HCT116 (cell line): ENCODE results near the gene AHCTF1. TPM values are rescaled to one million over a fixed set of nuclear protein-coding genes. Genes with fewer than 3 reads are reported as not detected.

Source experiments
- ATAC-seq: fragments of 200-7000 bp; cut with Tn5 transposase; 2 replicates; pipeline ENCODE4 v1.9.1; 2020; ENCODE audit warnings: mild to moderate bottlenecking, moderate library complexity
- BruUV-seq: library from RNA; stranded (reverse); fragments of 400-500 nt; replicated peaks from 2 replicates; lab custom pipeline; 2021; lab: Mats Ljungman, UMichigan
- CTCF ChIA-PET: fragments of 300-600 bp; sonication (Branson Sonifier 250); formaldehyde crosslinking; loops from one replicate; lab custom pipeline; 2021; ENCODE audit warnings: antibody characterized with exemption; lab: Charles Lee
- POLR2A ChIA-PET: fragments of 300-600, 350-600 bp; sonication (Branson Sonifier 250); formaldehyde crosslinking; loops from one replicate; lab custom pipeline; 2021; ENCODE audit warnings: antibody characterized with exemption; lab: Charles Lee
- RAD21 ChIA-PET, 2 experiments: fragments of 300-600 bp; sonication (Branson Sonifier 250); formaldehyde crosslinking; loops; one replicate each; lab custom pipeline; 2023; ENCODE audit warnings: low total read pairs in 2 of 2; ENCODE audit not compliant: uncharacterized antibody in 2 of 2, unreplicated experiment in 2 of 2, low non-redundant PET in 1 of 2; lab: Charles Lee
- DNase-seq: peaks from one replicate; pipeline ENCODE4 v3.0.0-alpha.2; 2010; ENCODE audit warnings: low read depth, low spot score
- H2AFZ ChIP-seq: fragments of 200-600 bp; shearing (Covaris generic), sonication (generic); 2 replicates; pipeline ENCODE4 v1.6.1; 2017; ENCODE audit warnings: low read depth, mixed run types, mixed read lengths, antibody characterized with exemption, low read length; ENCODE audit not compliant: poor library complexity, severe bottlenecking
- H3K27ac ChIP-seq: 2 replicates; pipeline ENCODE4 v1.5.1; 2012; ENCODE audit warnings: low read depth, low read length
- H3K27me3 ChIP-seq: fragments of 200-600 bp; sonication (generic); 2 replicates; pipeline ENCODE4 v1.6.1; 2016; ENCODE audit warnings: mixed run types, low read length, mixed read lengths; ENCODE audit not compliant: insufficient read depth
- H3K36me3 ChIP-seq, 2 experiments: fragments of 200-500 bp in 1 of 2; fragments of 200-600 bp in 1 of 2; sonication (Bioruptor generic) in 1 of 2; sonication (generic) in 1 of 2; 2 replicates each; pipeline versions ENCODE4 v1.5.1 to v1.6.1; 2014 to 2016; ENCODE audit warnings: low read length in 2 of 2, inconsistent platforms in 1 of 2, mixed read lengths in 1 of 2, mixed run types in 1 of 2; ENCODE audit not compliant: insufficient read depth in 2 of 2, control insufficient read depth in 1 of 2
- H3K4me1 ChIP-seq, 2 experiments: fragments of 200-600 bp in 1 of 2; sonication (generic) in 1 of 2; 2 replicates each; pipeline versions ENCODE4 v1.5.1 to v1.6.1; 2012 to 2017; ENCODE audit warnings: low read length in 2 of 2, inconsistent platforms in 1 of 2, mild to moderate bottlenecking in 1 of 2, mixed read lengths in 1 of 2, mixed run types in 1 of 2, moderate library complexity in 1 of 2; ENCODE audit not compliant: insufficient read depth in 2 of 2, control insufficient read depth in 1 of 2
- H3K4me2 ChIP-seq: fragments of 200-600 bp; sonication (generic); 2 replicates; pipeline ENCODE4 v1.6.1; 2017; ENCODE audit warnings: mixed run types, low read length, mixed read lengths
- H3K4me3 ChIP-seq, 2 experiments: fragments of 200-600 bp in 1 of 2; sonication (generic) in 1 of 2; replicated peaks in 1 of 2; 2 replicates each; pipeline ENCODE4 v1.5.1; 2011 to 2016; ENCODE audit warnings: low read length in 2 of 2, control low read depth in 1 of 2, low read depth in 1 of 2, mild to moderate bottlenecking in 1 of 2, mixed read lengths in 1 of 2, mixed run types in 1 of 2
- H3K79me2 ChIP-seq: fragments of 200-600 bp; sonication (generic); 2 replicates; pipeline ENCODE4 v1.6.1; 2017; ENCODE audit warnings: mild to moderate bottlenecking, mixed run types, low read length, moderate library complexity, mixed read lengths; ENCODE audit not compliant: insufficient read depth
- H3K9ac ChIP-seq: fragments of 200-600 bp; sonication (generic); 2 replicates; pipeline ENCODE4 v1.6.1; 2016; ENCODE audit warnings: low read length, mixed read lengths
- H3K9me2 ChIP-seq: fragments of 200-600 bp; sonication (generic), shearing (Covaris generic); 2 replicates; pipeline ENCODE4 v1.6.1; 2017; ENCODE audit warnings: mixed run types, mild to moderate bottlenecking, moderate library complexity; ENCODE audit not compliant: insufficient read depth
- H3K9me3 ChIP-seq, 2 experiments: fragments of 200-500 bp in 1 of 2; fragments of 200-600 bp in 1 of 2; sonication (Bioruptor generic) in 1 of 2; sonication (generic) in 1 of 2; 2 replicates each; pipeline ENCODE4 v1.6.1; 2014 to 2017; ENCODE audit warnings: low read length in 2 of 2, mixed read lengths in 2 of 2, inconsistent platforms in 1 of 2, low read depth in 1 of 2, mild to moderate bottlenecking in 1 of 2, mixed run types in 1 of 2, moderate library complexity in 1 of 2; ENCODE audit not compliant: control insufficient read depth in 1 of 2, insufficient read depth in 1 of 2
- H4K20me1 ChIP-seq: fragments of 200-600 bp; sonication (generic), shearing (Covaris generic); 2 replicates; pipeline ENCODE4 v1.6.1; 2017; ENCODE audit warnings: mixed run types, mild to moderate bottlenecking, moderate library complexity; ENCODE audit not compliant: insufficient read depth
- CBX3 ChIP-seq: IDR thresholded peaks from 2 replicates; pipeline ENCODE4 v1.6.1; 2012; ENCODE audit warnings: low read depth
- CEBPB ChIP-seq: IDR thresholded peaks from 2 replicates; pipeline ENCODE4 v1.6.1; 2012; ENCODE audit warnings: low read depth
- ELF1 ChIP-seq: IDR thresholded peaks from 2 replicates; pipeline ENCODE4 v1.6.1; 2012; ENCODE audit warnings: low read depth, borderline replicate concordance
- FOSL1 ChIP-seq: IDR thresholded peaks from 2 replicates; pipeline ENCODE4 v1.6.1; 2012; ENCODE audit warnings: low read depth
- POLR2A ChIP-seq: IDR thresholded peaks from 2 replicates; pipeline ENCODE4 v1.7.0; 2011; ENCODE audit warnings: borderline replicate concordance; ENCODE audit not compliant: insufficient read depth, insufficient read length; ENCODE audit errors: extremely low read depth
- SIN3A ChIP-seq: IDR thresholded peaks from 2 replicates; pipeline ENCODE4 v1.6.1; 2012; ENCODE audit warnings: low read depth
- SRF ChIP-seq: IDR thresholded peaks from 2 replicates; pipeline ENCODE4 v1.6.1; 2012; ENCODE audit warnings: low read depth
- YY1 ChIP-seq: IDR thresholded peaks from 2 replicates; pipeline ENCODE4 v1.6.1; 2011; ENCODE audit warnings: low read length, low read depth, moderate library complexity, mild to moderate bottlenecking; ENCODE audit not compliant: insufficient replicate concordance; ENCODE audit errors: extremely low read depth
- ZFX ChIP-seq: fragments of 450-650 bp; IDR thresholded peaks from 2 replicates; pipeline ENCODE4 v1.6.1; 2017
- ZNF274 ChIP-seq: fragments of 200-500 bp; sonication (Bioruptor generic); IDR thresholded peaks from 2 replicates; pipeline ENCODE4 v1.6.1; 2014; ENCODE audit warnings: mild to moderate bottlenecking, low read depth, low read length, inconsistent platforms
- intact Hi-C: fragments of 100-400 bp; cut with micrococcal nuclease; formaldehyde crosslinking; loops from 2 replicates; pipeline ENCODE4 v1.10.0; 2022
- total RNA-seq: library from RNA; stranded (reverse); gene quantifications from one replicate; pipeline ENCODE4 v1.2.1, GENCODE V29; 2021; ENCODE audit not compliant: unreplicated experiment
- TF ChIP-seq, protein P1 (sequence below): IDR thresholded peaks from 2 replicates; pipeline ENCODE4 v1.6.1; 2012
- TF ChIP-seq, protein P2 (sequence below): IDR thresholded peaks from 2 replicates; pipeline ENCODE4 v1.6.1; 2012
- TF ChIP-seq, protein P3 (sequence below): IDR thresholded peaks from 2 replicates; pipeline ENCODE4 v1.6.1; 2011; ENCODE audit warnings: mild to moderate bottlenecking, low read length, moderate library complexity; ENCODE audit not compliant: insufficient replicate concordance; ENCODE audit errors: extremely low read depth

AHCTF1 gene
- total RNA-seq, 1 experiment from 2014 or later, result 56.2 TPM

DNA sequence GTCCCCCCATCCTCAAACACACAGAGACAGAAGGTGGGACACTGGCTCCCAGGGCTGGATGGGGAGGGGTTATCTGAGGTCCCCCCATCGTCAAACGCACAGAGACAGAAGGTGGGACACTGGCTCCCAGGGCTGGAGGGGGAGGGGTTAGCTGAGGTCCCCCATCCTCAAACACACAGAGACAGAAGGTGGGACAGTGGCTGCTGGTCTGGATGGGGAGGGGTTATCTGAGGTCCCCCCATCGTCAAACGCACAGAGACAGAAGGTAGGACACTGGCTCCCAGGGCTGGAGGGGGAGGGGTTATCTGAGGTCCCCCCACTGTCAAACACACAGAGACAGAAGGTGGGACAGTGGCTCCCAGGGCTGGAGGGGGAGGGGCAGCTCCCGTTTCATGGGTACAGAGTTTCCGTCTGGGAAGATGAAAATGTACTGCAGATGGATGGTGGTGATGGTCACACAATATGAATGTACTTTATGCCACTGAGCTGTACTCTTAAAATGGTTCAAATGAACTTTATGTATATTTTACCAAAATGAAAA is 138.3 kb downstream of the AHCTF1 start:
- DNase-seq (no peak), ATAC-seq (no peak)
- Histone ChIP-seq H3K79me2 (no peaks in the 10 kb centered on the region), H3K4me2 (no peak overlapping the region), H3K27me3 (no peaks in the 10 kb centered on the region), H4K20me1 (no peaks in the 10 kb centered on the region), H3K4me1 (no peaks in the 10 kb centered on the region), H3K9me2 (no peaks in the 10 kb centered on the region), H3K9ac (no peak overlapping the region), H3K9me3 (no peaks in the 10 kb centered on the region), H3K36me3 (no peaks in the 10 kb centered on the region), H3K27ac (no peak overlapping the region), H3K4me3 (no peak overlapping the region), H2AFZ (no peak overlapping the region)
- no peak for TF ChIP-seq CBX3
- no peak for TF ChIP-seq SIN3A
- TF ChIP-seq FOSL1, result no peak
- TF ChIP-seq ELF1, result no peak
- no peak for TF ChIP-seq CEBPB
- TF ChIP-seq, protein P1, sequence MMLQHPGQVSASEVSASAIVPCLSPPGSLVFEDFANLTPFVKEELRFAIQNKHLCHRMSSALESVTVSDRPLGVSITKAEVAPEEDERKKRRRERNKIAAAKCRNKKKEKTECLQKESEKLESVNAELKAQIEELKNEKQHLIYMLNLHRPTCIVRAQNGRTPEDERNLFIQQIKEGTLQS, result no peak
- TF ChIP-seq POLR2A, result no peak
- TF ChIP-seq ZFX, result no peak
- no peak for TF ChIP-seq SRF
- no peak for TF ChIP-seq YY1
- TF ChIP-seq, protein P2, sequence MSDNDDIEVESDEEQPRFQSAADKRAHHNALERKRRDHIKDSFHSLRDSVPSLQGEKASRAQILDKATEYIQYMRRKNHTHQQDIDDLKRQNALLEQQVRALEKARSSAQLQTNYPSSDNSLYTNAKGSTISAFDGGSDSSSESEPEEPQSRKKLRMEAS, result no peak
- TF ChIP-seq ZNF274, result no peak
- TF ChIP-seq, protein P3, sequence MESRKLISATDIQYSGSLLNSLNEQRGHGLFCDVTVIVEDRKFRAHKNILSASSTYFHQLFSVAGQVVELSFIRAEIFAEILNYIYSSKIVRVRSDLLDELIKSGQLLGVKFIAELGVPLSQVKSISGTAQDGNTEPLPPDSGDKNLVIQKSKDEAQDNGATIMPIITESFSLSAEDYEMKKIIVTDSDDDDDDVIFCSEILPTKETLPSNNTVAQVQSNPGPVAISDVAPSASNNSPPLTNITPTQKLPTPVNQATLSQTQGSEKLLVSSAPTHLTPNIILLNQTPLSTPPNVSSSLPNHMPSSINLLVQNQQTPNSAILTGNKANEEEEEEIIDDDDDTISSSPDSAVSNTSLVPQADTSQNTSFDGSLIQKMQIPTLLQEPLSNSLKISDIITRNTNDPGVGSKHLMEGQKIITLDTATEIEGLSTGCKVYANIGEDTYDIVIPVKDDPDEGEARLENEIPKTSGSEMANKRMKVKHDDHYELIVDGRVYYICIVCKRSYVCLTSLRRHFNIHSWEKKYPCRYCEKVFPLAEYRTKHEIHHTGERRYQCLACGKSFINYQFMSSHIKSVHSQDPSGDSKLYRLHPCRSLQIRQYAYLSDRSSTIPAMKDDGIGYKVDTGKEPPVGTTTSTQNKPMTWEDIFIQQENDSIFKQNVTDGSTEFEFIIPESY, result no peak
- intact Hi-C loops, result no loop called here
- RAD21 ChIA-PET, result no interaction called here
- POLR2A ChIA-PET, result no interaction called here
- no TSS peak for BruUV-seq
- CTCF ChIA-PET, result no interaction called here
